HG02938 (cell line): Measurements from ENCODE around the gene RGMB.

Experiments used
- ATAC-seq: cut with Tn5 transposase; IDR thresholded peaks from one replicate; pipeline ENCODE4 v1.9.1; 2021; ENCODE audit warnings: mild to moderate bottlenecking, moderate library complexity; ENCODE audit not compliant: unreplicated experiment

RGMB gene

DNA sequence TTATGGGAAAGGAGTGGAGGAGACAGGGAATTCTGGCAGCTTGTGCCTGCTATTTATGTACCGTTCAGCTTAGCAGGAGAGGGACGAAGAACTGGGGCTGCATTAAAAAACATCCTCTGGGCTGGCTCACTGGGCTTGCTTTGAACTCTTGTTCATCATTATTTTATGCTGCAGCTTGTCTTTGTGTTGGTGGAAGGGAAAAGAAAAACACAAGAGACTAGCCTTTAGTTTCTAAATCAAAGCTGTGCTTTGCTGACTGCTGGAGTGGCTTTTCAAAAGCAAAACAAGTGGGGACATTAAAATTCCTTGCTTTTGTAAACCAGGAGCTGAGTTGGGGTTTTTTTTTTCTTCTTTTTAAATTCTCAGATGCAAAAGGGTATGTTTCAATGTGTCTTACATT lies 5.9 kb upstream of the RGMB start:
- no peak for ATAC-seq

GRCh38 chr5:98768160-98768959 lies 5.1 kb upstream of the RGMB start:
- peak; percentile 37 for ATAC-seq

GRCh38 chr5:98768960-98769209 lies 4.6 kb upstream of the RGMB start:
- ATAC-seq: no peak

DNA sequence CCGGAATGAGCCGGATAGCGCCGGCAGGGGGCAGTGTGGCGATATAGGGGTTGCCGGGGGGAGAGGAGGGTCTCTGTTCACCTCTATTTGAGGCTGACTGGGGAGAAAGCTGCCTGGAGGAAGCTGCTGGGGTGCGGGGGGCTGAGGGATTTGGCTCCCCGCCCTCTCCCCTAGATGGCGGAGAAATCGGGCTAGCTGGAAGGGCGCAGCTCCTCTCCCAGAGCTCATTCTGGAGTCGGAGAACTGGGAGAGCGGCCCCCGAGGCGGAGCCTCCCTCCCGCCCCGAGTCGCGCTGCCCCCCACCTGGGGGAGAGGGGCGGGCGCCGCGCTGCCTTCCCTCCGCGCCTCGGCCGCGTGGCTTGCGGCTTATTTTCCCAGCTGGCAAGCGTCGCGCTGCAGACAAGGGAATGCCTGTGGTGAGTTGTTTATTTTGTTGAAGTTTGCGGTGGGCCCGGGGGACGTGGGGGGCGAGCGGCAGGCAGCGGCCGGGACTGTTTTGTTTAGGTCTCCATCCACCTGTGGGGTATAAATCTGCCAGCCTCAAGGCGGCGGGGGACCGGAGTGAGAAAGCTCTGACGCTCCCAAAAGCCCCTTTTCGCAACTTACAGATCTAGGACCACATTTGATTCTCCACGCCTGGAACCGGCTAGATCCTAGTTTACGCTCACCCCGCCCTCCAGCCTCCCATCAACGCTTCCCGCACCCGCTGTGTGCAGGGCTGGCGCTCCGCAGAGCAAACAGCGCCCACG lies 4.1 kb upstream of the RGMB start:
- no peak for ATAC-seq

DNA sequence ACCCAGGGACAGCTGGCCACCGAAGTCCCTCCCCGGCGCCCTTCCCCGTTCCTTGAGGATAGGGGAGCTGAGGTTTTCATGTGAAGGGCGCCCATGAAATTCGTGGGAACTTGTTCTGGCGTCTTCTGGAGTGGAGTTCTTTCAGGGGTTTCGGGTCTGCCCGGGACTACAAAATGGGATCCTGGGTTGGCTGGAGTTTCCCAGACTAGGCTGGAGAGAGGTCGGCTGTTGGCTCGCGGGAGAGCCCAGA lies 3.6 kb upstream of the RGMB start:
- no peak for ATAC-seq

DNA sequence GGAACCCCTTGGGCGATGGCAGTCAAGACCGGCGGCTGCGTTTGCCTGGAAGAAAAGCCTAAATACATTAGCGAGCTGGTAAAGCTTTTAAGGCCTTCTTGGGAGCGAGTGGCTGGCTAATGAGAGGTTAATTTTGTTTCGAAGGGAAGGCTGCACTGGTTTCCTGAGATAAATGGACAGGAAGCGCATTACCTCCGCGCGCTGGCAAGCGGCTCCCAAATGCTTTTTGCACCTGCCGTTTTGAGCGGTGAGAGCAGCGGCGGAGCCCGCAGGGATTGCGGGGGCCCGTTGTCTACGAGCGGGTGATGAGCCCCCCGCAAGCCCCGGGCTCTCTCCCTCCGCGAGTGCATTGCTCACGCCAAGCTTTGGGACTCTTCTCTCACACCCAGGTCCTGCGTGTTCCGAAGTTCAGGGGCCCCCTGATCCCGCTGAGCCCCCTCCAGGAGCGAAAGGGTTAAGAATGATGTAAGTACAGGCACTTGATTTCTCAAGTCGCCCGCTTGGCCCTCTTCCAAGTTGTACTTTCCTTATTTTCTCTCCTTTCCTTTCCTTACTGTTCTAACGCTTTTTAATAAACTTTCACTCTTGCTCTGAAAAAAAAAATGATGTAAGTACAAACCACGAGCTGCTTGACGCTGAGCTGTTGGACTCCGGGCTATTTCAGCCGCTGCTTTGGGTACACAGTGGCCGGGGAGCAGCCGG lies 3.1 kb upstream of the RGMB start:
- ATAC-seq: no peak

GRCh38 chr5:98770911-98771322 lies 2.5 kb upstream of the RGMB start:
- ATAC-seq: no peak

- peak; percentile 14 for ATAC-seq
These were observed 1.9 kb upstream of the RGMB start for GRCh38 chr5:98771382-98772109.

GRCh38 chr5:98772415-98773213 lies 849 bp upstream of the RGMB start:
- ATAC-seq: no peak

- ATAC-seq: no peak
These were observed 324 bp upstream of the RGMB start for GRCh38 chr5:98773214-98773463.

DNA sequence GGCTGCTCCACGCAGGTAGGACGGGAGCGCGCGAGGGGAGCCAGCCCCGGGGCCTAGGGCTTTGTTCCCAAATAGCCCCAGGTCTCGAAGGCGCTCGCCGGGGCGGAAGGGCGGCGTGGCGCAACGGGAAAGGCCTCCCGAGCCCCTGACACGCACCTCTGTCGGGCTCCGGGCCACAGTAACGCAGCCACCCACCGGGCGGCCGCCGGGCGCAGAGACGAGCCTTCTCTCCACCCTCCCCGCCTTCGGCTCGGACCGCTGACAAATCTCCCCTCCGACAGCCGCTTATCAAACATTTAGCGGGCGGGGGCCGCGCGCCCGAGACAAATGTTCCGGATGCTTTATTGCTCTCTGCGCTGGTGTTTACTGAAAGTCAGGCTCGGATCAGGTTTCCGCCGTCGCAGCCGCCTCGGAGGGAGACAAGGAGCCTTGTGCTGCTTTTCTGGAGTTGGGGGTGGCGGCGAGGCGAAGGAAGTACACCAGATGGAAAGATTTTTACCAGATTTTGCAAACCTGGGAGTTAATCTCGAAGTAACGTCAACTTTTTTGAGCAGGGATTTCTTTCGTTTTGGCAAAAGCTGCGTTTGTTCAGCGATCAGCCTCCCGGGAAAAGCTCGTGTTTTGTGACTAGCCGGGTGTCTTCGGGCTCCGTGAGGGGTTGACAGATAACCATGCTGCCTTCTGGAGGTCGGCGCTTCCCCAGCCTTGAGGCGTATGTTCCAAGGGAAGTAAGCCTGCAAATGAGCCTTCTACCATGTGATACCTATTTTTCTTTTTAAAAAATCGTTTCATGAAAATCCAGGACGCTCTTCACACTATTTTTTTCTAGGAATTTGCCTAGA lies 950 bp downstream of the RGMB start:
- peak; percentile 38 for ATAC-seq

- ATAC-seq: no peak
These were observed 2.0 kb downstream of the RGMB start for GRCh38 chr5:98775246-98776065.

GRCh38 chr5:98776066-98776705 lies 2.7 kb downstream of the RGMB start:
- ATAC-seq: no peak

- no peak for ATAC-seq
These were observed 3.8 kb downstream of the RGMB start for GRCh38 chr5:98777295-98777694.

DNA sequence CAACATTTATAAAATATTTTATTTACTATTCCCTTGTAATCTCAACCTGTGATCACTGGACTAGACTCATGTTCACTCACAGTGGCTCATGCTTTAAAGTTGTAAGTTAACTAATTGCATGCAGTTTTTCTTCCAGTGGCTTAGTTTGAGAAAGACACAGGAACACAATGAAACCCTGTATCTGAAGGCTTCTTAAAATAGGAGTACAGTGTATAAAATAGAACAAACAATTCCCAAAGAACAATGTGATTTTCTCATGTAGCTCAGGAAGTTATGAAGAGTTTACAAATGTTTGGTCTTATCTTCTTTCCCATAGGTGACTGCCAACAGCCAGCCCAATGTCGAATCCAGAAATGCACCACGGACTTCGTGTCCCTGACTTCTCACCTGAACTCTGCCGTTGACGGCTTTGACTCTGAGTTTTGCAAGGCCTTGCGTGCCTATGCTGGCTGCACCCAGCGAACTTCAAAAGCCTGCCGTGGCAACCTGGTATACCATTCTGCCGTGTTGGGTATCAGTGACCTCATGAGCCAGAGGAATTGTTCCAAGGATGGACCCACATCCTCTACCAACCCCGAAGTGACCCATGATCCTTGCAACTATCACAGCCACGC lies 5.9 kb downstream of the RGMB start:
- ATAC-seq: no peak

GRCh38 chr5:98780390-98780789 lies 6.9 kb downstream of the RGMB start:
- no peak for ATAC-seq

DNA sequence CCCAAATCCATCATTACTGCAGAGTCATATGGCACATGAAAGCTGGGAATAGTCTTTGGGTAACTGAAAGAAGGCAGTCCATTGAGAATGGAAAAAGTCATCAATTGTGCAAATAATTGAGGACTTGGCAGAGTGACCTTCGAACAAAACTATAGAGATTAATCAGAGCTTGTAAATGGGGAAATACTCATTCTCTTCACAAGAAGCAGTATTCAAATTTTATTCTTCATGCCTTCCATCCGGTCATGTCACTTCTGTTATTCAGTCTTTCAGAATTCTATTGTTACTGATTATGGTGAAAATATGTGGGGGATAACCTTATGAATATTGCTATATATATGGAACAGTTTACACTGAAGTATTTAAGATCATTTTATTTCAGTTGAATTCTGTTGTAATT lies 8.1 kb downstream of the RGMB start:
- ATAC-seq: no peak

DNA sequence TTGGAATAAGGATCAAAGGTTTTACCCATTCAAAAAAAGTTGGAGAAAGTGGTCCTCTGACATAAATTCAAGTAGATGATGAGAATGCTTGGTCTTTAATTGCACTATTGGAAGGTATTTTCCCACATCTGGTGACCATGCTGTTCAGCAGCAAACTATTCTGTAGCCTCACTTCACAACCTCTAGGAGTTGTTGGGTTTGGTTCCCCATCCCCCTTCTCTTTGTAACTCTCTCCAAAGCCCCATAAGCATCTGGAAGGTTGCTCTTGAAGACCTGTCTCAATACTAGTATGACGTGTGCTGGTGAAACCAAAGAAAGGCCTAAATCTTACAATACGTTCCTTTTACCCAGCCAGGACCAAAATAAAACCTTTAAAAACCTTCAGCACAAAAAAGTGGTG lies 8.5 kb downstream of the RGMB start:
- no peak for ATAC-seq
